HG03439 (cell line): Measurements from ENCODE around the gene TRMT1L.

Experiments
- ATAC-seq: cut with Tn5 transposase; IDR thresholded peaks from one replicate; pipeline ENCODE4 v1.9.1; 2021; ENCODE audit warnings: mild to moderate bottlenecking, moderate library complexity; ENCODE audit not compliant: unreplicated experiment

TRMT1L gene

DNA sequence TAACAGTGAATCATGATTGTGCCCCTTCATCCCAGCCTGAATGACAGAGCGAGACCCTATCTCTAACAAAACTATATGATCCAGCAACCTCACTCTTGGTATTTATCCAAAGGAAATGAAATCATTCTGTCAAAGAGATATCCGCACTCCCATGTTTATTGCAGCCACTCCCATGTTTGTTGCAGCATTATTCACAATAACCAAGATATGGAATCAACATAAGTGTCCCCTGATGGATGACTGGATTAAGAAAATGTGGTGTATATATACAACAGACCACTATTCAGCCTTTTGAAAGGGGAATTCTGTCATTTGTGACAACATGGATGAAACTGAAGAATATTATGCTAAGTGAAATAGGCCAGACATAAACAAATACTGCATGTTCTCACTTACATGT, 44.4 kb downstream of the TRMT1L start:
- ATAC-seq = no peak

DNA sequence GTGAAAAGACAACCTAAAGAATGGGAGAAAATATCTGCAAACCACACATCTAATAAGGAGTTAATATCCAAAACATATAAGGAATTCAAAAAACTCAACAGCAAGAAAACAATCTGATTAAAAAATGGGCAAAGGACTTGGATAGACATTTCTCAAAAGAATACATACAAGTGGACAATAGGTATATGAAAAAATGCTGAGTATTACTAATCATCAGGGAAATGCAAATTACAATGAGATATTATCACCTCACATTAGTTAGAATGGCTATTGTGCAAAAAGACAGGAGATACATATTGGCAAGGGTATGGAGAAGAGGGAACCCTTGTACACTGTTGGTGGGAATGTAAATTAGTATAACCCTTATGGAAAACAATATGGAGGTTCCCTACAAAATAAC, 44.9 kb downstream of the TRMT1L start:
- ATAC-seq = no peak

DNA sequence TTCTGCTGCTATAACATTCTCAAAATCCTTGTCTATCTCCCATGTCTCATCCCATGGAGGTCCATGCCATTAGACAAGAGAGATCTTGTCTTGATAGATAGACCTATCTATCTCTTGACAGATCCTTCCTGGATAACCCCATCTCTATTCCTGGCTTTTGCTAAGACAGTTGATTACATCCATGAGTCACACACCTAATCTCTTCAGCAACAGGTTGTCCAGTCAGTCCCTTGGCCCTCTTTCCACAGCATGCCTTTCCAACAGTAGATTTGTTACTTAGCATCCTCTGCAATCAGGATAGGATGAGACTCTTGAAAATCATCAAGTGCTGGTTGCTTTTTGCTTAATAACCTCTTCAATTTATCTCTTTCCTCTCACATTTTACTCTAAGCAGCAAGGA, 46.6 kb downstream of the TRMT1L start:
- no peak for ATAC-seq

DNA sequence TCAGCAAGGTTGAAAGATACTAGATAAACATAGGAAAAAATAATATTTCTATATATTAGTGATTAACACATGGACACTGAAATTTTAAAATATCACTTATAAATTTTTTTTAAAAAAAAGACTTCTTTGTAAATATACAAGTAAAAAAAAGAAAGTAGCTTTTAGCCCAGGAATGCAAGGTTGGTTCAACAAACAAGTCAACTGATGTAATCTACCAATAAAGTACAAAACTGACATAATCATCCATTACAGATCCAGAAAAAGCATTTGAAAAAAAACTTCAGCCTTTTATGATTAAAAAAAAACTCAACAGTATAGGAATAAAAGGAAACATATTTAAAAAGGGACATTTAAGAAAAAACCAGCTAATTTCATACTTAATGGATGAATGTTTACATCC, 48.4 kb downstream of the TRMT1L start:
- no peak for ATAC-seq

DNA sequence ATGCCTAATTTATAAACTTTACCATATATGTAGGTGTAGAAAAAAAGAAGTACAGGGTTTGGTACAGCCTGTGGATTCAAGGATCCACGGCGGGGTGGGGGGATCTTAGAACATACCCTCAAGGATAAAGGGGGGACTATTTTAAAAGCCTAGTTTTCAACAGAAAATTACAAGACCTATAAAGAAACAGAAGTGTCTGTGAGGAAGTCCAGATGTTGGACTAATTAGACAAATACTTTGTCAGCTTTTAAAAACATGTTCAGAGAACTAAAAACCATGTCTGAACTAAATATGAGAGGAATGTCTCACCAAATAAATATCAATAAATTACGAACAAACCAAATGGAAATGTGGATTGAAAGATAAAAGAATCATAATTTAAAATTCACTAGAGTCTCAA, 51.6 kb downstream of the TRMT1L start:
- ATAC-seq = no peak

DNA sequence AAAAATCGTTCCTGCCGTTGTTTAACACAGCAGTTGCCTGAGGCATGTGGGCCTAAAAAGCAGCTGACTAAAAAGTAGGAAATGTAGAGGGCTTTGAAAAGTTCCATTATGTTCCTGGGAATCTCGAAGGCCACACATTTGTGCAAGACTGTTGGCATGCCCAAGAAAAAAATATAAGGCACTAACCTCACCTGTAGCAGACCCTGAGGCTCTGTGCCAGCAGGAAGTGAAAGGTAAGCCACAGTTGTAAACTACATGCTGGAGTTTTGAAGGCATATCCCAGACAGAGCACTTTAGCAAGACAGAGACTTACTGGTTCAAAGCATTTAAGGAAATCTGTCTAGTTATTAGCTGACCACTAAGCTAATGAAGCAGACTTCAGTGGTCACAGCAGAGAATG, 52.7 kb downstream of the TRMT1L start:
- ATAC-seq = no peak

DNA sequence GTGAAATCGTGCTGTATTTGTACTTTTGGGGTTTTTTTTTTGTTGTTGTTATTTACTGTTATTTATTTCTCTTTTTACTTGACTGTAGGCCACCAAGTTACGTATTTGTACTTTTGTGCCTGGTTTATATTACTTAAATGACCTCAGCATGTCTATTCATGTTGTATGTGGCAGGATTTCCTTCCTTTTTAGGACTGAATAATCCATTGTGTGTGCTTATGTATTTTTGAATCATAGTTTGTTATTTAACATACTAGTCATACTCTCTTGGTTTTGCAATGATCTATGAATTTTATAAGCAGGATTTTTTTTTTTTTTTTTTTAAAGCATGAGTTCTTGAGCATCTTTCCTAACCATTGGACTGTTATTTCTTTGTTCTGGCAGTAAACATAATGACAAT, 60.2 kb downstream of the TRMT1L start:
- no peak for ATAC-seq

DNA sequence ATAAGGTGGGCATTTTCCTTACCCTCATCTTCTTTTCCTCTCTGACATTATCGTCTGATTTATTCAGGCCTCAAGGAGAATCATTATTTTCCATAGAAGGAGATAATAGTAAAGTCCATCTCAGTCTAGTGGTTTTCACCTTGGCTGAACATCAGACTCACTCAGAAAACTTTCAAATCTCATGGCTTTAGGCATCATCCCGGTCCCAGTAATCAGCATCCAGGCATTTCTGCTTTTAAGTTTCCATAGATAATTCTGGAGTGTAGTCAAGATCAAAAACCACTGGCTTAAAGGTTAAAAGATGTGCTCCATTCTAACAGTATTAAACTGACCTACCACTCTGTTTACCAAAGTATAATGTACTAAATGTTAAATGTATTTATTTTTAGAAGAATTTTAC, 62.0 kb downstream of the TRMT1L start:
- no peak for ATAC-seq

DNA sequence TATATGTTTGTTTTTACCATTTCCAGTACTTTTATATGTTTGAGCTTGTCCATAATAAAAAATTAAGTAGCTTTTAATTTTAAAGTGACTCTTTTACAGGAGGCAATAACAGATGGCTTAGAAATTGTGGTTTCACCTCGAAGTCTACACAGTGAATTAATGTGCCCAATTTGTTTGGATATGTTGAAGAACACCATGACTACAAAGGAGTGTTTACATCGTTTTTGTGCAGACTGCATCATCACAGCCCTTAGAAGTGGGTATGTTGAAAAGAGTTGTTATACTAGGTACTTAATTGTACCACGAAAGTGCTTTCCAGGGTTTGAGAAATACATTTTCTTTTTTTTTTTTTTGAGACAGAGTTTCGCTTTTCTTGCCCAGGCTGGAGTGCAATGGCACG, 65.3 kb downstream of the TRMT1L start:
- no peak for ATAC-seq

DNA sequence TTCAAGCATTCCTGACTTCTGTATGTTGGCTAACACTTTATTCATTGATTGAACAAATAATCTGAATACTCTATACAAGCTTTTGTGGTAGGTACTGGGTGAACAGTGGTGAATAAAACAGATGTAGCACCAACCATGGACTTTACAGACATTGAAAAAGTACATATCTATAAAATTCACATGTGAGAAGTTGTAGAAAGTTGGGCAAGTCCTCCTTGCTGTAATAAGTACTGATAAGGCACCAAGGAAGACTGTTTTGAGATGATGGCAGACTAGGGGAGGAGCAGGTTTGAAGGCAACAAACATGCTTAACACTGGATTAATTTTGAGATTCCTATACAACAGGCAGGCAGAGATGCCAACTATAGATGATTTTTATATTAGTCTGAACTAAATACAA, 69.0 kb downstream of the TRMT1L start:
- ATAC-seq = no peak

DNA sequence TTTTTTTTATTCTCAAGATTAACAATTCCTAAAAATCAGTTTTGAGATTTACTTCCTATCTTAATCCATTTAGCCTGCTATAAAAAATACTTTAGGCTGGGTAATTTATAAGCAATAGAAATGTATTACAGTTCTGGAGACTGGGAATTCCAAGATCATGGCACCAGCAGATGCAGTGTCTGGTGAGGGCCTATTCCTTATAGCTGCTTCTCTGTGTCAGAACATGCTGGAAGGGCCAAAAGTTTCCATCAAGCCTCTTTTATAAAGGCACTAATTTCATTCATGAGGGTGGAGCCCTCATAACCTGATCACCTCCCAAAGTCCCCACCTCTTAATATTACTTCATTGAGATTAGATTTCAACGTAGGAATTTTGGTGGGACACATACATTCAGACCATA, 69.7 kb downstream of the TRMT1L start:
- no peak for ATAC-seq

DNA sequence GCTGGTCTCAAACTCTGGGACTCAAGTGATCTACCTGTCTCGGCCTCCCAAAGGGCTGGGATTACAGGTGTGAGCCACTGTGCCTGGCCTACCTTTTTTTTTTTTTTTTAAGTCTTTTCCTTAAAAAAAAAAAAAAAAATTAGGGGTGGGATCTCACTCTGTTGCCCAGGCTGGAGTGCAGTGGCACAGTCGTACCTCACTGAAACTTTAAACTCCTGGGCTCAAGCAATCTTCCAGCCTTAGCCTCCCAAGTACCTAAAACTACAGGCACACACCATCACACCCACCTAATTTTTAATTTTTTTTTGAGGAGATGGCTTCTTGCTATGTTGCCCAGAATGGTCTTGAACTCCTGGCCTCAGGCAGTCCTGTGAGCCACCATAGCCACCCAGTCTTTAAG, 72.9 kb downstream of the TRMT1L start:
- no peak for ATAC-seq

DNA sequence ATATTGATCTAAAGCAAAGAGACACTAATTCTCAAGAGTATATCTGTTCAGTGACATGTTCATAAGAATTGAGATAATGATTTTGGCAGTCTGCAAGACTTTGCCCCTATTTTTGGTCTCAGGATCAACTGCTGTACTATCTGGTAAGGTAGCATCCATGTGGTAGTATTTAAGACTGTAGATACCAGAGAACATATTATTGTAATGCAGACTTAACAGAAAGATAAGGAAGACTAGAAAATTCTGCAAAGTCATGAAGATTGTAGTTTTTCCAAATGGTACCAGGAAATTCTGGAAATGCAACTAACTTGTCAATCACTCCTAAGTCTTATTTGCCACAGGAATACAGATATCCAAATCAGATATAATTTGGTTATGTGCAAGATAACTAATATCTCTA, 76.3 kb downstream of the TRMT1L start:
- no peak for ATAC-seq

DNA sequence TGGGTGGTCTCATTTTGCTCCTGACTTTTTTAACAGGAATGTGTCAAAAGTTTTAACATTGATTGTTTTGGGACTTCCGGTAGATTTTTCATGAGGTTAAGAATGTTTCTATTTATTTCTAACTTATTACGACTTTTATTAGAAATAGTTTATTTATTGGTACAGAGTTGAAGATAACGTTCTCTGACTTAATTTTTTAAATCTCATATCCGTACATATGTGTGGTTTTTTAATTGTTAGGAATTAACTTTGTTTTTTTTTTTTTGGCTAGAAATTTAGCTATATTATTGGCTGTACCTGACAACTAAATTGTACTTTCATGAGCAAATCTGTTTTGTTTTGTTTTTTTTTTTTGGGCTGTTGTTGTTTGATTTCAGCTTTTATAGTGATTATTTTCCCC, 79.4 kb downstream of the TRMT1L start:
- ATAC-seq = no peak

DNA sequence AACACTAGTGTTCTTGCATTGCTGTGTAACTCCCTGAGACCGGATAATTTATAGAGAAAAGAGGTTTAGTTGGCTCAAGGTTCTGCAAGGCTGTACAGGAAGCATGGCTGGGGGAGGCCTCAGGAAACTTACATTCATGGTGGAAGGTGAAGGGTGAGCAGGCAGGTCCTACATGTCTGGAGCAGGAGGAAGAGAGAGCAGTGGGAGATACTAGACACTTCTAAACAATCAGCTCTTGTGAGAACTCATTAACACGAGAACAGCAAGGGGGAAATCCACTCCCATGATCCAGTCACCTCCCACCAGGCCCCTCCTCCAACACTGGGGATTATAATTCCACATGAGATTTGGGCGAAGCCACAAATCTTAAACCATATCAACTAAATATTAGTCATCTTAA, 81.3 kb downstream of the TRMT1L start:
- ATAC-seq = no peak

DNA sequence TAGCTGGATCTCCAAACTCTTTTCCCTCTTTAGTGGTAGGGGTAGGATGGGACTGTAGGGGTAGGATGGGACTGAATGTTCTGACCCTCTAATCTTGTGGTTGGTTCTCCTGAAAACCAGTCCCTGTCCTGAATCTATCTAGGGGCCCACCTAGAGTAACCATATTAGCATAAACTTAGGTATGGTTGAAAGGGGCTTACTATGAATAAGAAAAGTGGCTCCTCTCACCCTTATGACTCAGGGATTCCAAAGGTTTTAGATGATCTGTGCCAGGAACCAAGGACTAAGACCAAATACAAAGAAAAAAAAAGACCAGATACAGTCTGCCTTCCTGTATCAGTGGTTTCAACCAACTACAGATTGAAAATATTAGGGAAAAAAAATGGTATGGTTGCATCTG, 82.4 kb downstream of the TRMT1L start:
- no peak for ATAC-seq

DNA sequence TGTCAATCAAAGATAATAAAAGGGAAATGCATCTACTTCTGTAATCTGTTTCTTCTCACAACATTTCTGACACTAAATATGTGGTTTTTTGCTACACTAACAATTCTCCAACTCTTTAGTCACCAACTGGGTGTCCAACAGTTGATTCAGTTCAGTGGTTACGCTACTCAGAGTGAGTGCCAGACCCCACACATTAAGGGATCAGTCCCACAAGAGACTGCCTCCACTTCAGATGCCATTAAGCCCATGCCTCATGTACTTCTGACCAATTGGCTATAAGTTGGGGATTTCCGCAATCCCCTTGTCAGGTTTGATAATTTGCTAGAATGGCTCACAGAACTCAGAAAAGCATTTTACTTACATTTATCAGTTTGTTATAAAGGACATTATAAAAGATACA, 83.0 kb downstream of the TRMT1L start:
- no peak for ATAC-seq

DNA sequence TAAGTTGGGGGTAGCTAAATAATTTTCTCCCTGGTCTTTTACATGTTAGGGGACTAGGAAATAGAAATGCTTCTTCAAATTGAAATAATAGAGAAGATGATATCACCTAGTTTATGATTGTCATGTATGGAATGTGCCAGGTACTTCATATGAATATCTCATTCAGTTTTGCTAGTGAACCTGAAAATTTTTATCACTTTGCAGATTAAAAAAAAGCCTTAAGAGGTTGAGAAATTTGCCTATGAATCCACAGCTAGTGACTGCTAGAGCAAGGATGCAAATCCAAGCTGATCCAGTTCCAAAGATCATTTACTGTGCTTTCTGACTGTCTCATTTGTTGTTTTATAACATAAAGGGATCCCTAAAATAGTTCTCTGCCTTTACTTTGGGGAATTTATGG, 86.7 kb downstream of the TRMT1L start:
- ATAC-seq = no peak

DNA sequence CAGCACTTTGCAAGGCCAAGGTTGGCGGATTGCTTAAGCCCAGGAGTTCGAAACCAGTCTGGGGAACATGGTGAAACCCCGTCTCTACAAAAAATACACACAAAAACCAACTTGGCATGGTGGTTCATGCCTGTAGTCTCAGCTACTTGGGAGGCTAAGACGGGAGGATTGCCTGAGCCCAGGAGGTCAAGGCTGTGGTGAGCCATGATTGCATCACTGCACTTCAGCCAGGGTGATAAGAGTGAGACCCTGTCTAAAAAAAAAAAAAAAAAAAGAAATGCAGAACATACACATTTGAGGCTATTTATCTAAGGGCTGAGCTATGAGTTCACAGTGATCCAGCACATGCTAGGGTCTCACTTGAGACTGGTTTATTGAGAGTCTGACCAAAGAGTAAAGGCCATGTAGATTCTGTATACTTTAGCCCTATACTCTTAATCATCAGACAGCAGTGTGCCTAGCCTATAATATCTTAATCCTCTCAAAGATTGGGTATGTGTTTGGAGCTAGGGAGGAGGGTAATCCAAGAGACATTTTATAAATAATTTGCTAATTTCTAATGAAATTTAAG, 87.5 kb downstream of the TRMT1L start:
- no peak for ATAC-seq

DNA sequence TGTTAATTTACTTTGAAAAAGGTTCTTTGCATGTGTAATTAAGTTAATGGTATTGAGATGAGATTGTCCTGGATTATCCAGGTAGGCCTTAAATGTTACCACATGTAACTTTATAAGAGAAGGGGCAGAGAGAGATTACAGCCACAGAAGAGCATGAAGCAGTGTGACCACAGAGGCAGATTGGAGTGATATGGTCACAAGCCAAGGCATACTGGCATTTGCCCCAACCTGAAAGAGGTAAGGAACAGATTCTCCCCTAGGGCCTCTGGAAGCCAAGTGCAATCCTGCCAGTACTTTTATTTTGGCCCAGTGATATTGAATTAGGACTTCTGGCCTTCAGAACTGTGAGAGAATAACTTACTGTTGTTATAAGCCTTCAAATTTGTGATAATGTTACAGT, 88.4 kb downstream of the TRMT1L start:
- no peak for ATAC-seq
